Kidney (tissue), 14 donors: Measurements from ENCODE around the gene ERFE. TPM values are rescaled to one million over a fixed set of nuclear protein-coding genes. Genes with fewer than 3 reads are reported as not detected.

Experiments
- DNase-seq, 5 donors: peaks; one replicate each; pipeline ENCODE4 v3.0.0-alpha.2; 2013 to 2020
- FAIRE-seq: peaks from 2 replicates; lab custom pipeline; 2012; peaks lifted over from hg19 to GRCh38; lab: Jason Lieb, UNC
- H3K27ac ChIP-seq, 2 donors: one replicate each; pipeline ENCODE4 v1.7.0; 2013; ENCODE audit warnings: low read depth in 2 of 2, low read length in 2 of 2, inconsistent platforms in 1 of 2
- H3K27me3 ChIP-seq: one replicate; pipeline ENCODE4 v1.7.1; 2013; ENCODE audit warnings: low read length, inconsistent platforms; ENCODE audit not compliant: control insufficient read depth, insufficient read depth
- H3K36me3 ChIP-seq, 3 donors: one replicate each; pipeline versions ENCODE4 v1.7.0 to v1.7.1; 2013; ENCODE audit warnings: low read length in 3 of 3, control low read depth in 1 of 3, inconsistent platforms in 1 of 3; ENCODE audit not compliant: insufficient read depth in 3 of 3, control insufficient read depth in 2 of 3
- H3K4me1 ChIP-seq, 3 donors: one replicate each; pipeline versions ENCODE4 v1.7.0 to v1.7.1; 2013; ENCODE audit warnings: low read length in 3 of 3, inconsistent platforms in 1 of 3, low read depth in 1 of 3; ENCODE audit not compliant: control insufficient read depth in 2 of 3, insufficient read depth in 2 of 3
- H3K4me3 ChIP-seq, 3 donors: one replicate each; pipeline versions ENCODE4 v1.7.0 to v1.8.1; 2013; ENCODE audit warnings: low read length in 3 of 3, control low read depth in 1 of 3, inconsistent platforms in 1 of 3
- H3K9ac ChIP-seq, 3 donors: one replicate each; pipeline versions ENCODE4 v1.7.0 to v1.7.1; 2013; ENCODE audit warnings: low read length in 3 of 3, control low read depth in 1 of 3, inconsistent platforms in 1 of 3
- H3K9me3 ChIP-seq, 3 donors: one replicate each; pipeline versions ENCODE4 v1.7.0 to v1.7.1; 2013; ENCODE audit warnings: low read length in 3 of 3, control low read depth in 1 of 3, inconsistent platforms in 1 of 3; ENCODE audit not compliant: control insufficient read depth in 2 of 3, insufficient read depth in 1 of 3
- intact Hi-C: fragments of 100-400 bp; cut with DNase I; formaldehyde crosslinking; loops from one replicate; pipeline ENCODE4 v1.11.1; 2022
- polyA plus RNA-seq: library from polyadenylated mRNA; stranded (reverse); fragments of 350-450 nt; fragmentation: Illumina TruSeq; extraction: RNeasy Lipid Tissue Mini Kit (QIAGEN cat#74804); gene quantifications from one replicate; pipeline ENCODE4 v1.2.3, GENCODE V29; 2014; ENCODE audit warnings: low read depth, low replicate concordance; ENCODE audit not compliant: insufficient read depth
- total RNA-seq: library from RNA; stranded (reverse); fragmentation: NEBNext Ultra II Directional; extraction: Animal tissue kit (Norgen Biotek cat#: 25700); gene quantifications from one replicate; pipeline ENCODE4 v1.2.1, GENCODE V29; 2021
- TF ChIP-seq, protein P1 (sequence below): IDR thresholded peaks from 3 replicates; pipeline ENCODE4 v1.5.1; 2012; ENCODE audit warnings: mild to moderate bottlenecking, moderate library complexity, borderline replicate concordance; ENCODE audit not compliant: insufficient read depth; ENCODE audit errors: extremely low read depth
- donor health status: control.
- donor health status: control.
- donor health status: control.
- donor health status: control.
- donor health status: control.
- donor health status: DM: yes; HTN: yes; CAD: no.
- donor health status: Normal renal cell carcinoma (clear cell type).

The ERFE gene
- total and polyA plus RNA-seq, 2 donors from 2014 or later: 1.6 to 61.4 TPM

GRCh38 chr2:238187618-238188548, 29.1 kb downstream of the ERFE start:
- FAIRE-seq: no peak
- TF ChIP-seq, protein P1, sequence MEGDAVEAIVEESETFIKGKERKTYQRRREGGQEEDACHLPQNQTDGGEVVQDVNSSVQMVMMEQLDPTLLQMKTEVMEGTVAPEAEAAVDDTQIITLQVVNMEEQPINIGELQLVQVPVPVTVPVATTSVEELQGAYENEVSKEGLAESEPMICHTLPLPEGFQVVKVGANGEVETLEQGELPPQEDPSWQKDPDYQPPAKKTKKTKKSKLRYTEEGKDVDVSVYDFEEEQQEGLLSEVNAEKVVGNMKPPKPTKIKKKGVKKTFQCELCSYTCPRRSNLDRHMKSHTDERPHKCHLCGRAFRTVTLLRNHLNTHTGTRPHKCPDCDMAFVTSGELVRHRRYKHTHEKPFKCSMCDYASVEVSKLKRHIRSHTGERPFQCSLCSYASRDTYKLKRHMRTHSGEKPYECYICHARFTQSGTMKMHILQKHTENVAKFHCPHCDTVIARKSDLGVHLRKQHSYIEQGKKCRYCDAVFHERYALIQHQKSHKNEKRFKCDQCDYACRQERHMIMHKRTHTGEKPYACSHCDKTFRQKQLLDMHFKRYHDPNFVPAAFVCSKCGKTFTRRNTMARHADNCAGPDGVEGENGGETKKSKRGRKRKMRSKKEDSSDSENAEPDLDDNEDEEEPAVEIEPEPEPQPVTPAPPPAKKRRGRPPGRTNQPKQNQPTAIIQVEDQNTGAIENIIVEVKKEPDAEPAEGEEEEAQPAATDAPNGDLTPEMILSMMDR: no peak
- H3K27ac ChIP-seq: no peak overlapping the region
- H3K4me1 ChIP-seq: no peaks in the 10 kb centered on the region
- no peak overlapping the region for H3K4me3 ChIP-seq
- H3K27me3 ChIP-seq: no peaks in the 10 kb centered on the region
- H3K36me3 ChIP-seq: peaks cover 12 to 67% (median 52%) of the 10 kb centered on the region in 3 donors
- peak in 3 of 5 donors; percentile 46 to 51 (median 49) for DNase-seq
- intact Hi-C loops: no loop called here
- no peak overlapping the region for H3K9ac ChIP-seq
- no peaks in the 10 kb centered on the region for H3K9me3 ChIP-seq

DNA sequence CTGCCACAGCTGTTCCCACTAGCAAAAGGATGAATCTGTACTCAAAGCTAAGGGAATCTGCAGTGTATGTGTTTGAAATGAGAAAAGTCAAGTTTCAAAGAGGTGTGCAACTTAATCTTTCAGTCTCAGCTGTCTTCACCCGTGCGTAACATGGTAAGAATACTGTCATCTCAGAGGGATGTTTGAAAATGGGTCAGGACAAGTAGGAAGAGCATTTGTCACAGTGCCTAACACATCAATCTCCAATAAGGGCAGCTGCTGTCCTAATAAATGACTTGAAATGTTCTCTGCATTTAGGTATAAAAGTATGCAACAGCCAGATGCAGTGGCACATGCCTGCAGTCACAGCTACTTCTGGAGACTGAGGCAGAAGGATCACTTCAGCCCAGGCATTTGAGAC, 31.7 kb downstream of the ERFE start:
- no peak overlapping the region for H3K9ac ChIP-seq

GRCh38 chr2:238202326-238203093, 43.7 kb downstream of the ERFE start:
- Histone ChIP-seq H3K27me3 (no peaks in the 10 kb centered on the region), H3K9ac (peak overlapping the region; percentile 45 to 93 (median 78)), H3K9me3 (no peaks in the 10 kb centered on the region), H3K36me3 (no peaks in the 10 kb centered on the region), H3K4me1 (peaks cover 0 to 16% (median 10%) of the 10 kb centered on the region in 3 donors), H3K27ac (peak overlapping the region; percentile 52 to 70), H3K4me3 (peak overlapping the region; percentile 71 to 90 (median 88))
- intact Hi-C loops: no loop called here
- TF ChIP-seq, protein P1: no peak
- DNase-seq (no peak), FAIRE-seq (no peak)

More for the DNA sequence above, 31.7 kb downstream of the ERFE start:
- no peaks in the 10 kb centered on the region for H3K27me3 ChIP-seq
- no peak overlapping the region for H3K4me3 ChIP-seq
- DNase-seq (no peak), FAIRE-seq (no peak)
- H3K27ac ChIP-seq: no peak overlapping the region
- no peaks in the 10 kb centered on the region for H3K4me1 ChIP-seq
- peaks cover 5 to 53% (median 39%) of the 10 kb centered on the region in 3 donors for H3K36me3 ChIP-seq
- TF ChIP-seq, protein P1: no peak
- H3K9me3 ChIP-seq: no peaks in the 10 kb centered on the region
- intact Hi-C loops: no loop called here
